Measurements from ENCODE around the gene CDH4.
"Not testable (repeated sequence)": the region's sequence is repeated elsewhere in the genome, so short reads cannot be mapped to it uniquely, and the experiment has no call there.

CDH4 gene

DNA sequence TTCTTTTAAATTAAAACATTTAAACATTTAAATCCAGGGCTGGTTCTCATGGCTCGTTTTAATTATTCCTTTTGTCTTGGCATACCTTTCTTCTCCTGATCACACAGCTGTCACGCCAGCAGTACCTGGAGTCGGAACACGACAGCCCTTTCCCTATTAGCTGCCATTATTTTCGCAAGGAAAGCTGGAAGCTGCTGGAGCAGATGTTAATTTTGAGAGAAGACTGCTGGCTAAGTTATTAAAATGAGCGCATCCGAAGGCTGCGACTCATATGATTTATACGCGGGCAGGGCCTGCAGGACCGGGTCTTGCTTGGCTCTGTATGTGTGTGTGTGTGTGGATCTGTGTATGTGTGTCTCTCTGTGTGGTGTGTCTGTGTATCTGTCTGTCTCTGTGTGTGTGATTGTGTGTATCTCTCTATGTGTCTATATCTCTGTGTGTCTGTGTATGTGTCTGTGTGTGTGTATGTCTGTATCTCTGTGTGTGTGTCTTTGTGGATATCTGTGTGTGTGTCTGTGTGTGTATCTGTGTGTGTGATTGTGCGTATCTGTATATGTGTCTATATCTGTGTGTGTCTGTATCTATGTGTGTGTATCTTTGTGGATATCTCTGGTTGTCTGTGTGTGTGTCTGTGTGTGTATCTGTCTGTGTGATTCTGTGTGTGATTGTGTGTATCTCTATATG lies 191.5 kb downstream of the CDH4 start:
- DNase-seq = no peak

DNA sequence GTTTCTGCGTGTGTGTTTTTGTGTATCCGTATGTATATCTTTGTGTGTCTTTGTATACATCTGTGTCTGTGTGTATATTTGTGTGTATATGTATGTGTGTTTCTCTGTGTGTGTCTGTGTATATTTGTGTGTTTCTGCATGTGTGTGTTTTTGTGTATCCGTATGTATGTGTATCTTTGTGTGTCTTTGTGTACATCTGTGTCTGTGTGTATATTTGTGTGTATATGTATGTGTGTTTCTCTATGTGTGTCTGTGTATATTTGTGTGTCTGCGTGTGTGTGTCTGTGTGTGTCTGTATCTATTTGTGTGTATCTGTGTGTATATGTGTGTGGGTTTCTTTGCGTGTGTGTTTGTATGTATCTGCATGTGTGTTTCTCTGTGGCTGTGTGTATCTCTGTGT lies 192.6 kb downstream of the CDH4 start:
- DNase-seq = no peak

DNA sequence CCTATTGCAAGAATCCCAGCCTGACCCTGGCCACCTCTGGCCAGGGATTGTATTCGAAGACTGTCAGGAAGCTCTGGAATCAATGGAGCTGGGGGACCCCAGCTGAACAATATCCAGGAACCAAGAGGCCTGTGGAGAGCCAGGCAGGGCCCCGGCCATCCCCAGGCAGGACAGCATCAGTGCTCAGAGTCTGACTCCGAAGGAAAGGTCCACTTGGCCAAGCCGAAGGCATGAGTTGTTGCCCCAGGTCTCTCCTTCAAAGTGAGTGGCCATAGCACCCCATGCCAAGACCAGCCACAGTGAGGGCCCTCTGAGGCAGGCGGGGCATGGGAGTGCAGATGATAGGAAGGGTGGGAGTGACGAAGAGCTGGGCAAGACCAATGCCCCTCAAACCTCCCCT lies 193.1 kb downstream of the CDH4 start:
- DNase-seq = no peak

DNA sequence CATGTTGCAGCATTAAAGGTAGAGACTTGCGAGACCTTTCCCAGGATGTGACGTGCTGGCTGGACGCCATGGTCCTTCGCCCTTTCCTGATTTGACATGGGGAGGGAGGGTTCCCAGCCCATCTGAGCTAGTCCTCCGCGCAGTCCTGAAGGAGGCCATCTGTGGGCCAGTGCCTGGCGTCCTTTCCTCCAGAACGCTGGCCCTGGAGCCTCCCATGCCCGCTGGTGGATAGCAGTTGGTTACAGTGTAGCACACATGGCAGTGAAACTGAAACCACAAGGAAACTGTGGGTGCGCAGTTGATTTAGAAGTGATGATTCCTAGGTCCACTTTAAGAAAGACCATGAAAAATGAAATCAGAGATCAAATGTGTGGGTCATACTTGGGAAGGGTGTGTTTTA lies 193.7 kb downstream of the CDH4 start:
- no peak for DNase-seq

DNA sequence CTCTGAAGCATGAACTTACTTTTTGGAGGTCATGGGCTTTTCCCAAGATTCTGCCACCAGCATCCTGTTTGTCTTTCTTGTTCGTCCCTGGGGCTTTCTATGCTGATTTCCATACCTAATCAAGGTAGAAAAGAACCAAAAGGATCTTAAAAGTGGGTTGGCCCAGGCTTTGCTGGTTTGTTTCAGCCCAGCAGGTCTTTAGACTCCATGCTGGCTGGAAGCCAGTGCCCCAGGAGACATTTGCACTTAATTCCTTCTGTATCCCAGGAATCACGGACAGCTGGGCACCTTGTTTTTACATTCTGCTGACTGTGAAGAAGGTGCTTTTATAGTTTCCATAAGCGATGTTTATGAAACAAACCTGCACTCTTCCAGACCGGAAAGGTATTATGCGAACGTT lies 195.9 kb downstream of the CDH4 start:
- no peak for DNase-seq

DNA sequence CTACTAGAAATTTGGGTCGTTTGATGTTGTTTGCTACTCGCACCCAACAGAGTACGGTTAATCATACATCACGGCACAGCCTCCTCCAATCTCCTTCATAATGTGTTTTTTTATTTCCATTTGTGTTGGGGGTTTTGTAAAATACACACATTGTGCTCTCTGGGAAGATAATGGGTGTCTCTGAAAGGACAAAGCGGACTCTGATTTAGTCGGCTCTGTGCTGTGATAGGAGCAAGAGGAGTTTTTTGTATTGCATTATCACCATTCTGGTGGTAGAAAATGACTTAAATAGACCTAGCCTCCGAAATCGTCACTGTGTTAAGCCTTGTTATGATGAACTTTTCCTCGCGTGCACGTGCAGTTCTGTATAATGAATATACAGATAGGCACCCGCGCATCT lies 196.3 kb downstream of the CDH4 start:
- no peak for DNase-seq

DNA sequence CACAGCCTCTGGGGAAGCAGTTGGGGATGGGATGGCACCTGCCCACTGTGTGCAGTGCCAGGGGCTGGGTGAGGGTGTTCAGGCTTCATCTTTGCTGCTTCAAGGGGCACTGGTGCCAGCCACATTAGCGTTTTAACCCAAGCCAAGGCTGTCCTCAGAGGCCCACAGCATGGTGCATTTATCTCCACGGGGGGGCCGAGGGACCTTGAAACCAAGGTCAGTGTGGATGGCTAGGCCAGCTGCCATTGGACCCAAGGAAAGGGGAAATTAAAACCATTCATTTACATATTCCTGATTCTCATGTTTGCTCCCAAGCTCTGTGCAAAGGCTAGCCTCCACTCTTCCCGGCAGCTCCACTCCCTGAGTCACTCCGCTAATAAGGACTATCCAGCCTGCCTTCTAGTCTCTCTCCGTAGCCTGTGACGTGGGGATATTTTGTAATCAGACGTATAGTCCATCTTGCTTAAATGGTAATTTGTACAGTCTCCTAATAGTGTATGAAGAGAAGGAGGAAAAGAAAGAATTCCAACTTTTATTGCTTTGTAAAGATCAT lies 197.1 kb downstream of the CDH4 start:
- DNase-seq = no peak

DNA sequence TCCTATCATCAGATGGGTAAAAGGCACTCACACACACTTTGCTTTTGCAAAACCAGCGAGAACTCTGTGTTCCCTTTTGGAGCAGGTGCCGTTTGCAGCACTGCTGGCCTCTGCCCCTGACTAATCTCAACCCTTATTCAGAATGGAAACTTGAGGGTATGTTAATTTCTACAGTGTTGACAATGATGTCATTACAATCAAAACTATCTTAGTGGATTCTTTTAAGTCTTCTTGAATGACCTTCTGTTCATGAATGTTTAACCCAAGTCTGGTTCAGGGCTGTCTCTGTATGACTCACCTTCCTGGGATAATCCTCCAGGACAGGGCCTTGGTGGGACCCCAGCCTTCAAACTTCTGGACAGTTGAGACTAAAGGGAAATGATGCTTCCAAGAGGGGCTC lies 197.9 kb downstream of the CDH4 start:
- no peak for DNase-seq

DNA sequence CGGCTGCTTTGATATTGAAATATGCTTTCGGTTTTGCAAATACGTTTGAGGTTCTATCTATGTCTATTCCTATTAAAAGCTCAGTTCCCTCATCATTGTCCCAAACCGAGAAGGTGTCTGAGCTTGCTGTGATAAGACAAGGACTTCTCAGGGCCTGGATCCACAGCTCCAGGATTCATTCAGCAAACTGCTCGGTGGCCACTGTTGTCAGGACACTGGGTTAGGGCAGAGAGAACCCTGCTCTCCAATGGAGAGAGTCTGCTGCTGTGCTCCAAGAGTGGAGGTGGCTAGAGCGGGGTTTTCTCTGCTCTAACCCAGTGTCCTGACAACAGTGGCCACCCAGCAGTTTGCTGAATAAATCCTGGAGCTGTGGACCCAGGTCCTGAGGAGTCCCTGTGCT lies 198.5 kb downstream of the CDH4 start:
- no peak for DNase-seq

DNA sequence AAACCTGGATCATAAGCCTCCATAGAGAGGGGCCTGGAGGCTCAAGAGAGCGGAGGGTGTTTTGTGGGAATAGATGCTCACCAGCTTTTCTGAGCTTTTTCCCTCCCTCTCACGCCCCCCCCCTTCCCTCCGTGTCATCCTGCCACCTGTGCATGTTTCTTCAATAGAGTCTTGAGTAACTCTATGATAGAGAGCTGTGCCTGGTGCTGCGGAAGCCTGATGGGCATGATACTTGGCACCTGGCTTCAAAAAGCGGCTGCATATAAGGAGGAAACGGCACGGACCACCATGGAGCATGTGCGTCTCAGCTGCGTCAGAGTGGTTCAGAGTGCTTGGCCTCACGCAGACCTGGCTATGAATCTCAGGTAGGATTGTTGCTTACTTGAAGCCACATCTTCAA lies 198.9 kb downstream of the CDH4 start:
- no peak for DNase-seq

DNA sequence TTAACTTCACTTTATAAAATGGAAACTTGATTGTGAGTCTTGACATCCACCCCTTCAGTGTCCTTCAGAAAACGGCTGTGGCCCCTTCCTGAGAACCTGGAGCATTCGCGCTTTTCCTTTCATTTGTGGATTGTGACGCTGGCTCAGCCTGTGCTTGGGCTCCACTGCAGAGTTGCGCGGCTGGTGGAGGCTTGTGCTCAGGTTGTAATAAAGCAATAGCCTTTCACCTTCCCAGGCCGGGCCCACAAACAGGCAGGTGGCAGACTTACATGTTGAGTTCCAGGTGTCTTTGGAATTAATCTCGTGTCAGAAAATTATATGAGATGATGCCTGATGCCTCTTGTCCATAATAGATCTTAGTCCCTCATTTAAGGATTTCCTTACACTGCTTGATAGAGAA lies 199.9 kb downstream of the CDH4 start:
- no peak for DNase-seq

DNA sequence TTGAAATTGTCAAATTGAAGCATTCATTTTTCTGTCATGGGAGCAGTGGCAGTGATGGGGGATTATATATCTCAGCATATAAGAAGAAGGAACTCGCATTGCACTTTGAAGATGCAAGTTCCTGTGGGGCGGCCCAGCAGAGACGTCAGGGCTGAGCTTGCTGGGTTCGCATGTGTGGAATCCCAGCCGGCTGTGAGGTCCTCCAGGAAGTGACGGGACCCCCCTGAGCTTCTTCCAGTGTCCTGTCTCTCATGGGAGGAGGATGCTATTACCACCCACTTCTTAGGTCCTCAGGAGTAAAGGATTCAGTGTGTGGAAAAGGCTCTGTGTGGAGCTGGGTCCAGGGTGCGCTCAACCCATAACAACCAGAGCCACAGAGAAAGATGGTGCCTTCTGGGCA lies 201.2 kb downstream of the CDH4 start:
- DNase-seq = no peak

DNA sequence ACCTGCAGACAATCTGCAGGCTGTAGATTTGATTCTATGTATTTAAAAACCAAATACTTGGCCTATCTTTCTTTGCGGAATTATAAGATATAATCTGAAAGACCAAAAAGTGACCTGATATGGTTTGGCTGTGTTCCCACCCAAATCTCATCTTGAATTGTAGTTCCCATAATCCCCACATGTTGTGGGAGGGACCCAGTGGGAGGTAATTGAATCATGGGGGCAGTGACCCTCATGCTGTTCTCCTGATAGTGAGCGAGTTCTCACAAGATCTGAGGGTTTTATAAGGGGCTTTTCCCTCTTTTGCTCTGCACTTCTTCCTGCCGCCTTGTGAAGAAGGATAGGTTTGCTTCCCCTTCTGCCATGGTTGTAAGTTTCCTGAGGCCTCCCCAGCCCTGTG lies 201.6 kb downstream of the CDH4 start:
- DNase-seq = not testable (repeated sequence)

DNA sequence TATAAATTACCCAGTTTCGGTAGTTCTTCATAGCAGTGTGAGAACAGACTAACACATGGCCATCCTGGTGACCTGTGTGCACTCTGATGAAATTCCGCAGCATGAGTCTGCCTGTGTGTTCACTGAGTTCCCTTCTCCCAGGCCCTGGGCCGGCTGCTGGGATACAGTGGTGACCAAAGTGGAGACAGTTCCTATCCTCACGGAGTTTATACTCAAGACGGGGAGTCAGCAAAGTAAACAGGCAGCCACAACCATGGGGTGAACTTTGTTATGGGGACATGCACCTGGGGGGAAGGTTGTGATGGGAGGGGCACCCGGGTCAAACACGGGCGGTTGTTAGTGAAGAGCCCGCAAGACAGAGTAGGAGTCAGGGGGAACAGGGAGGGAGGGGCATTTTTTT lies 202.0 kb downstream of the CDH4 start:
- DNase-seq = no peak

DNA sequence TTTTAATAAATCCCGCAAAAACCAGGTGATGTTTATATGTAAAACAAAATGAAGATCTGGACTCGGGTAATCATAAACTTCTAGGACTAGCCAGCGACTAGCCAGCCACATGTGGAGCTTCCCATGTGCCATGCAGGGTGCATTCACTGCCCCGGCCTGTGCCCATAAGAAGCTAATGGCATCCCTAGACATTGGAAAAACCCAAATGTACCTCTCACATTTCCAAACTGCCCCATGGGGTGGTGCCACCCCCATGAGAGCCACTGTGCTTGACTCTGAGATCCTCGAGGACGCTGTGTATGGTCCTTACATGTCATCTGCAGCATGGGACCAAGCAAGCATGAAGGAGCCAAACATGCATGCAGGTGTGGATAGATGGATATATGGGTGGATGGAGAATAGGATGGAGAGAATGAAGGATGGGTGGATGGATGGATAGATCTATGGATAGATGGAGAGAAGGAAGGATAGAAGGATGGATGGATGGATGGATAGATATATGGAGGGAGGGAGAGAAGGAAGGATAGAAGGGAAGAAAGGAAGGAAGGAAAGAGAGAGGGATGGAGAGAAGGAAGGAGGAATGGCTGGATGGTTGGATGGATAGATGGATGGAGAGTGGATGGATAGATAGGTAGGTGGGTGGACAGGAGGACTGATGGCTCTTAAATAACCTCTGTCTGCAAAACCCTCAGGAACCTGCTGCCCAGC lies 203.6 kb downstream of the CDH4 start:
- DNase-seq = no peak

DNA sequence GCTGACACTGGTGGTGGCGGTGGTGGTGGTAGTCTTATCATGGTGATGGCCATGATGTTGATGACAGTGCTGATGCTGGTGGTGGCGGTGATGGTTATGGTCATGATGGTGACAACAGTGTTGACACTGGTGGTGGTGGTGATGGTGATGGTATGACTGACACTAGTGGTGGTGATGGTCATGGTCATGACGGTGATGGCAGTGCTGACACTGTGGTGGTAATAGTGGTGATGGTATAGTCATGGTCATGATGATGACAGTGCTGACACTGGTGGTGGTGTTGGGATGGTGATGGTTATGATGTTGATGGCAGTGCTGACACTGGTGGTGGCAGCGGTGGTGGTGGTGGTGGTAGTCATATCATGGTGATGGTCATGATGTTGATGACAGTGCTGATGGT lies 205.7 kb downstream of the CDH4 start:
- DNase-seq = no peak

DNA sequence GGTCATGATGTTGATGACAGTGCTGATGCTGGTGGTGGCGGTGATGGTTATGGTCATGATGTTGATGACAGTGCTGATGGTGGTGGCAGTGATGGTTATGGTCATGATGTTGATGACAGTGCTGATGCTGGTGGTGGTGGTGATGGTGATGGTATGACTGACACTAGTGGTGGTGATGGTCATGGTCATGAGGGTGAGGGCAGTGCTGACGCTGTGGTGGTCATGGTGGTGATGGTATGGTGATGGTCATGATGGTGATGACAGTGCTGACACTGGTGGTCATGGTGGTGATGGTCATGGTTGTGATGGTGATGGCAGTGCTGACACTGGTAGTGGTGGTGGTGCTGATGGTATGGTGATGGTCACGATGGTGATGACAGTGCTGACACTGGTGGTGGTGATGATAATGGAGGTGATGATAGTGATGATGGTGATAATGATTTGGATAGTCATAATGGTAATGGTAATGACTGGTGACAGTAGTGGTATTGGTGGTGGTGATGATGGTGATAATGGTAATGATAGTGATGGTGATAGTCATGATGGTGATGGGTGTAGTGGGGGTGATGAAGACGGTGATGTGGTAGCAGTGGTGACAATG lies 206.2 kb downstream of the CDH4 start:
- DNase-seq = no peak

DNA sequence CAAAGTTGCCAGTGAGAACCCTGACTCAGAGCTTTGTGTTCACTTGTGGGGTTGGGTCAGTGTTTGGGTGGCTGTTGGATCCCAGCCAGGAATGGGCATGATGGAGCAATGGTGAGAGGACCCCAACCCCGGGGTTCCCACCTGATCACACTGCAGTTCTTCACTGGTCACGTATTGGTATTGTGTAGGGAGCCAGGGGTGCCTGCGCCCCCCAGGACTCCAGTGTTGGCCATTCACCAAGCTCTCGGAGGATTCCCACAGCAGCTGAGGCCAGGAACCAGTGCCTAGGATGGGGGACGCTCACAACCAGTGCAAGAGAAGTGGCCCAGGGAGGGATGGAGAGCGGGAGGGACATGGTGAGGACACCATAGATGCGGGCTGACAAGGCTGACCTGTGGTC lies 207.2 kb downstream of the CDH4 start:
- no peak for DNase-seq

DNA sequence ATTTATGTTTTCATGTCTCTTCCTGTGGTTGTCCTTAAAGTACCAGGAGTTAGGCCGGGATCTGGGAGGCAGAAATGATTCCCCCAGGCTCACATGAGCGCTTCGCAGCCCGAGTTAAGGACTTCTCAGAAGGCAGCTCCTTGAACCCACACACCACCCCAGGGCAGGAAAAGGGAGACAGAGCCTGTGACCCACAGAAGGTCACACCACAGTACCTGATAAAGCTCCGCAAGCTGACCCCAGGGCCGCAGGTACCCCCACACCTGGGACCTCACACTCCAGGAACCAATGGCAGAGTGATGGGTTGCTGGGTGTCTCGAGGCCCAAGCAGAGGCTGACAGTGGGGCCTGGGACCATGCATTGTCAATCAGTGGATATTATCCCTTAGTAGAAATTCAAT lies 207.6 kb downstream of the CDH4 start:
- no peak for DNase-seq

DNA sequence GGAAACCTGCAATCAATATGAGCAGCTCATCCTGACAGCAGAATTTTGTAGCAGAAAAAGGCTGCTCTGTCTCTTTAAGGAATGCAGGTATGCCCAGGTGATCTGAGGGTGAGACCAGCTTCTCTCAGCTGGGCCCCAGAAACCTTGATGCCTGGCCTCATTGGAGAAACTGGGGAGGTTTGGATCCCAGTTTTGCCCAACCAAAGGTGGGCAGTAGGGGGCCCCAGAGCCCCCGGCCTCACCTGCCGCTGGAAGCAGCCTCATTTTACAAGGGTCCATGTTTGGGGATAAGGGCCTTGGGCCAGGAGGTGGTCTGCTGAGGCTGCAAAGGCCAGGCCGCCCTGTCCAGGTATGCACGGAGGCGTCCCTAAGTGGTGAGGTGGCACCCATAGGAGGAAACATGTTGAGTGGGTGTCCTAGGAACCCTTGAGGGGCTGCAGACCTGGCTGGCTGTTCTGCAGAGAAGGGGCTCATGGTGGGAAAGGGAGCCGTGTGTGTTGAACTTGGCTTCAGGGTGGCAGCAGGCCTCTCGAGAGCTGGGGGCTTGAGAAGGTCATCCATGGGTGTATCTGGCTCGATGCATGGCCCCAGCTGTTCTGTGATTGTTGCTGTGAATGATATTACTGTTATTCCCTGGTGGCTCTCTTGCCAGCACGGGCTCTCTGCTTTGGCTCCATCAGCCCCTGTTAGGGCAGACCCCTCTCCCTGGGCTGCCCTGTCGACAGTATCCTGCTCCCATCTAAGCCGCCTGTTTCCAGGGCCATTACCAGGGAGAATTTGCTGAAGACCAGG lies 208.4 kb downstream of the CDH4 start:
- DNase-seq = no peak

DNA sequence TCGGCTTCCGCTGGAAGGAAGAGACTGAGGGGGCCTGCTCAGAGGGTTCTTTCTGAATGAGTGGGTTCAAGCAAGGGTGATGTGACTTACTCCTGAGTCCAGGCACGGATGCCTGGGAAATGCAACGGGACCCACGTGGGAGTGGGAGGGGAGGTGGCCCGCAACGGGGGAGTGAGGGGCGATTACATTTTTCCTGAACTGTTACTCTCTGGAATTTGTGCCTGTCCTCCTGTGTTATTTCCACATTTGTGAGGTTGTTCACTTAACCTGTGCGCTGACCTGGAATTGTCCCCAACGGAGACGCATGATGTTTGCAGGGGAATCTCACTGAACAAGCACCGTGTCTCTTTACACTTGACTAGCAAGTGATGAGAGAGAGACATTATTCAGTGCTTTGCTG lies 209.4 kb downstream of the CDH4 start:
- no peak for DNase-seq

DNA sequence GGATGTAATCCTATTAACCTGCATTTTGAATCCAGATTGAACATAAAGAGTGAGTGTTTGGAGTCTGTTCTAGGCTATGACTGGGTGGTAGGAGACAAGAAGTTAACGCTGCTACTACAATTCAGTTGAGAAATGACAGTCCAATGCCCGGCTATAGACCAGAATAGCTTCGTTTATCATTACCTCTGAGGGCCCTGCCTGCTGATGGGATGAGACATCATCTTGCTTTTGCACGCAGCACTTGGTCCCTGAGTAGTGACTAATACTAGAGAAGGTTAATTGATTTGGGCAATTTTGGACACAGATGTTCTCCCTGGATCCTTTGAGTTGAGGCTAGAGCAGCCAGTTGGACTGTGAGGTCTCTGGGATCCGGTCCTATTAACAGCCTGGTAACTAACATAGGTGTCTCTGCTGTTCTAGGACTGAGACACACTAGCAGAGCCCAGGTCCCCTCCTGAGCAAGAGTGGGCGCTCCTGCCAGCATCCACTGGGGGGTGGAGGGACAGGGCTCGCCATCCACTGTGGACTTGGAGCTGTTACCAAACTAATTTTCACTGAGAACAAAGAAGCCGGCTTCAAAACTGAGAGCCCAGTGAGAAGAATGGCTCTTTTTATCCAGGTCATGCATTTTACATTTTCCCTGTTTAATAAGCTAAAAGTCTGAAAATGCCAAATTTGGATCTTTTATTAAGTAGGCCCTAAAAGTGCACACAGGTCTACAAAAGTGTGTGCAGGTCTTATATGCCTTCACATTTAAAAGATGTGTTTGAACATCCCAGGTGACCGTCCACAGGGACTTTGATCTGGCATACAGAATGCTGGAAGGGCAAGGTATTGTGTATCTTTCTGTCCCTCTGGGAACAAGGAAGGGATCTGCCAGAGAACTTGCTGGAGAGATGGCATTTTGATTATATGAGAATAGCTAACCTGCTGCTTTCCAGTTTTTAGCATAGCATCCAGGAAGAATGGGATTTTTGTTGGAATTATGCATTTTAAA lies 212.5 kb downstream of the CDH4 start:
- no peak for DNase-seq
